ENCODE measurements around the gene SLK.

Gene SLK

GRCh38 chr10:104031631-104032030 lies 64.7 kb downstream of the SLK start:
- FAIRE-seq: no peak

GRCh38 chr10:104032144-104032775 lies 65.3 kb downstream of the SLK start:
- FAIRE-seq: no peak
- no peak for DNase-seq (ENCODE audit: insufficient read length, low spot score)

More at GRCh38 chr10:104031631-104032030, 64.7 kb downstream of the SLK start:
- DNase-seq (ENCODE audit: insufficient read length, low spot score): no peak

- DNase-seq (ENCODE audit: insufficient read length, low spot score) (no peak), FAIRE-seq (no peak)
Observed at GRCh38 chr10:104033401-104033930, 66.5 kb downstream of the SLK start.

- no peak for DNase-seq (ENCODE audit: insufficient read length, low spot score)
- FAIRE-seq: no peak
Observed at GRCh38 chr10:104033966-104034365, 67.0 kb downstream of the SLK start.

- DNase-seq (ENCODE audit: insufficient read length, low spot score): no peak
- no peak for FAIRE-seq
Observed at GRCh38 chr10:104034401-104035193, 67.7 kb downstream of the SLK start.

- no peak for FAIRE-seq
- DNase-seq (ENCODE audit: insufficient read length, low spot score): no peak
Observed at GRCh38 chr10:104035194-104036068, 68.5 kb downstream of the SLK start.

GRCh38 chr10:104036069-104036384 lies 69.1 kb downstream of the SLK start:
- FAIRE-seq (peak; percentile 99), DNase-seq (ENCODE audit: insufficient read length, low spot score) (no peak)

GRCh38 chr10:104036518-104037260 lies 69.7 kb downstream of the SLK start:
- DNase-seq (ENCODE audit: insufficient read length, low spot score) (no peak), FAIRE-seq (peak; percentile 9)

GRCh38 chr10:104037261-104037951 lies 70.5 kb downstream of the SLK start:
- DNase-seq (ENCODE audit: insufficient read length, low spot score): no peak
- no peak for FAIRE-seq

- no peak for DNase-seq (ENCODE audit: insufficient read length, low spot score)
- FAIRE-seq: no peak
Observed at GRCh38 chr10:104038537-104038936, 71.6 kb downstream of the SLK start.

GRCh38 chr10:104038958-104039752 lies 72.2 kb downstream of the SLK start:
- FAIRE-seq: no peak
- DNase-seq (ENCODE audit: insufficient read length, low spot score): no peak

GRCh38 chr10:104040382-104040781 lies 73.4 kb downstream of the SLK start:
- DNase-seq (ENCODE audit: insufficient read length, low spot score) (no peak), FAIRE-seq (no peak)

GRCh38 chr10:104040862-104041789 lies 74.2 kb downstream of the SLK start:
- FAIRE-seq (no peak), DNase-seq (ENCODE audit: insufficient read length, low spot score) (no peak)

- DNase-seq (ENCODE audit: insufficient read length, low spot score) (no peak), FAIRE-seq (no peak)
Observed at GRCh38 chr10:104041891-104042535, 75.1 kb downstream of the SLK start.

GRCh38 chr10:104043185-104043830 lies 76.4 kb downstream of the SLK start:
- FAIRE-seq (no peak), DNase-seq (ENCODE audit: insufficient read length, low spot score) (no peak)

GRCh38 chr10:104043854-104044253 lies 76.9 kb downstream of the SLK start:
- FAIRE-seq (no peak), DNase-seq (ENCODE audit: insufficient read length, low spot score) (no peak)
